CD14-positive monocyte (primary cell): ENCODE measurements around the gene BORA. TPM values are rescaled to one million over a fixed set of nuclear protein-coding genes. Genes with fewer than 3 reads are reported as not detected.

Experiments
- DNase-seq, 3 donors: peaks; one replicate each; pipeline ENCODE4 v3.0.0-alpha.2; 2011 to 2022
- H2AFZ ChIP-seq: 2 replicates; pipeline ENCODE4 v1.6.0; 2012; ENCODE audit warnings: mild to moderate bottlenecking, low read depth, low read length, inconsistent platforms; ENCODE audit not compliant: insufficient read depth, poor library complexity, severe bottlenecking
- H3K27ac ChIP-seq, 2 donors: 1 replicate in 1 of 2; 2 replicates in 1 of 2; pipeline ENCODE4 v1.5.1; 2012 to 2013; ENCODE audit warnings: low read length in 2 of 2, control low read depth in 1 of 2, inconsistent platforms in 1 of 2, low read depth in 1 of 2, mild to moderate bottlenecking in 1 of 2
- H3K27me3 ChIP-seq, 2 donors: one replicate each; pipeline versions ENCODE4 v1.6.0 to v1.6.1; 2011 to 2013; ENCODE audit warnings: low read length in 2 of 2; ENCODE audit not compliant: control insufficient read depth in 2 of 2, insufficient read depth in 2 of 2
- H3K36me3 ChIP-seq, 2 donors: replicated peaks in 1 of 2; 1 replicate in 1 of 2; 2 replicates in 1 of 2; pipeline versions ENCODE4 v1.5.1 to v1.6.1; 2012 to 2013; ENCODE audit warnings: low read length in 2 of 2, control low read depth in 1 of 2, inconsistent platforms in 1 of 2, mild to moderate bottlenecking in 1 of 2; ENCODE audit not compliant: insufficient read depth in 2 of 2, control insufficient read depth in 1 of 2
- H3K4me1 ChIP-seq, 2 donors: 1 replicate in 1 of 2; 2 replicates in 1 of 2; pipeline versions ENCODE4 v1.5.1 to v1.6.1; 2012 to 2013; ENCODE audit warnings: low read length in 2 of 2, control low read depth in 1 of 2, inconsistent platforms in 1 of 2, mild to moderate bottlenecking in 1 of 2, moderate library complexity in 1 of 2; ENCODE audit not compliant: insufficient read depth in 2 of 2, control insufficient read depth in 1 of 2
- H3K4me2 ChIP-seq: replicated peaks from 2 replicates; pipeline ENCODE3; 2012; ENCODE audit warnings: low read length, moderate library complexity, mild to moderate bottlenecking; ENCODE audit not compliant: poor library complexity, severe bottlenecking; ENCODE audit errors: extremely low read depth
- H3K4me3 ChIP-seq, 3 experiments: fragments of 200-600 bp in 1 of 3; sonication (generic) in 1 of 3; replicated peaks in 1 of 3; 1 replicate in 2 of 3; 2 replicates in 1 of 3; pipeline ENCODE4 v1.5.1; 2011 to 2013; ENCODE audit warnings: low read length in 3 of 3, mild to moderate bottlenecking in 3 of 3, control low read depth in 2 of 3, low read depth in 2 of 3, inconsistent platforms in 1 of 3, moderate library complexity in 1 of 3
- H3K79me2 ChIP-seq: 2 replicates; pipeline ENCODE4 v1.6.0; 2012; ENCODE audit warnings: mild to moderate bottlenecking, control low read depth, inconsistent platforms, low read length, moderate library complexity; ENCODE audit not compliant: insufficient read depth
- H3K9ac ChIP-seq: 2 replicates; pipeline ENCODE4 v1.6.0; 2017; ENCODE audit warnings: low read length, mild to moderate bottlenecking; ENCODE audit not compliant: insufficient read depth, poor library complexity, severe bottlenecking
- H3K9me3 ChIP-seq, 2 donors: replicated peaks in 1 of 2; 1 replicate in 1 of 2; 2 replicates in 1 of 2; pipeline versions ENCODE4 v1.5.1 to v1.6.1; 2012 to 2013; ENCODE audit warnings: low read length in 2 of 2, control low read depth in 1 of 2; ENCODE audit not compliant: control insufficient read depth in 1 of 2, insufficient read depth in 1 of 2
- H4K20me1 ChIP-seq: 2 replicates; pipeline ENCODE4 v1.6.0; 2012; ENCODE audit warnings: mild to moderate bottlenecking, low read length, control low read depth, moderate library complexity; ENCODE audit not compliant: insufficient read depth
- H3K27ac Mint-ChIP-seq, 7 donors: one replicate each; pipeline ENCODE4 v1.8.0; 2020; ENCODE audit warnings: mild to moderate bottlenecking in 7 of 7, mixed read lengths in 7 of 7, moderate library complexity in 6 of 7, inconsistent platforms in 2 of 7
- H3K27me3 Mint-ChIP-seq, 3 donors: one replicate each; pipeline ENCODE4 v1.8.0; 2021 to 2022; ENCODE audit warnings: low read depth in 3 of 3, mild to moderate bottlenecking in 3 of 3, mixed read lengths in 3 of 3, moderate library complexity in 3 of 3, inconsistent platforms in 1 of 3
- H3K36me3 Mint-ChIP-seq, 2 donors: one replicate each; pipeline ENCODE4 v1.8.0; 2020; ENCODE audit warnings: mixed read lengths in 2 of 2, inconsistent platforms in 1 of 2, mild to moderate bottlenecking in 1 of 2
- H3K4me1 Mint-ChIP-seq: one replicate; pipeline ENCODE4 v1.8.0; 2020; ENCODE audit warnings: mild to moderate bottlenecking, mixed read lengths
- H3K4me3 Mint-ChIP-seq, 2 donors: one replicate each; pipeline ENCODE4 v1.8.0; 2020; ENCODE audit warnings: mild to moderate bottlenecking in 2 of 2, mixed read lengths in 2 of 2, moderate library complexity in 1 of 2
- H3K9me3 Mint-ChIP-seq, 7 donors: one replicate each; pipeline ENCODE4 v1.8.0; 2020 to 2022; ENCODE audit warnings: mixed read lengths in 7 of 7, mild to moderate bottlenecking in 6 of 7, moderate library complexity in 6 of 7, inconsistent platforms in 2 of 7
- WGBS: methylation state at CpG from one replicate; pipeline ENCODE4 v1.1.5; 2013; ENCODE audit warnings: missing lambda C conversion rate; ENCODE audit not compliant: insufficient coverage; 5-methylcytosine and 5-hydroxymethylcytosine counted together
- intact Hi-C, 2 donors: fragments of 100-400 bp; cut with micrococcal nuclease; formaldehyde crosslinking; loops; one replicate each; pipeline versions ENCODE4 v1.15.0 to v1.15.1; 2023
- polyA plus RNA-seq, 3 donors: library from polyadenylated mRNA; depleted of rRNA in 1 of 3; unstranded in 2 of 3; stranded (reverse) in 1 of 3; fragments of 300-500 nt in 2 of 3; fragments of >200 nt in 1 of 3; fragmentation: Illumina TruSeq in 2 of 3; gene quantifications; 1 replicate in 2 of 3; 2 replicates in 1 of 3; pipeline ENCODE4 v1.2.3, GENCODE V29; 2012 to 2021
- TF ChIP-seq, protein P1 (sequence below): fragments of 200-600 bp; IDR thresholded peaks from one replicate; pipeline ENCODE4 v1.8.0; 2022; ENCODE audit warnings: antibody characterized with exemption, mild to moderate bottlenecking

Gene BORA
- polyA plus RNA-seq, 3 donors, result 2.1 to 4.7 (median 2.9) TPM

- Histone ChIP-seq H2AFZ (no peak overlapping the region), H3K36me3 (peaks cover 26 to 47% of the 10 kb centered on the region in 2 donors), H4K20me1 (peaks cover 4% of the 10 kb centered on the region), H3K4me2 (no peak overlapping the region), H3K27ac (no peak overlapping the region), H3K79me2 (peaks cover 52% of the 10 kb centered on the region), H3K27me3 (no peaks in the 10 kb centered on the region), H3K4me1 (no peaks in the 10 kb centered on the region), H3K9me3 (no peaks in the 10 kb centered on the region), H3K9ac (no peak overlapping the region), H3K4me3 (no peak overlapping the region)
- Mint-ChIP-seq H3K27ac (peak overlapping the region in 1 of 7 donors; percentile 8), H3K9me3 (peaks cover 0 to 3% (median under 1%) of the 10 kb centered on the region in 7 donors), H3K4me3 (no peak overlapping the region), H3K27me3 (no peaks in the 10 kb centered on the region), H3K4me1 (peaks cover 10% of the 10 kb centered on the region), H3K36me3 (peaks cover 33 to 43% of the 10 kb centered on the region in 2 donors)
- DNase-seq, result no peak
- intact Hi-C loops, result no loop called here
- no CpG with 5 or more reads among the region's 1 CpG for WGBS
- TF ChIP-seq, protein P1, sequence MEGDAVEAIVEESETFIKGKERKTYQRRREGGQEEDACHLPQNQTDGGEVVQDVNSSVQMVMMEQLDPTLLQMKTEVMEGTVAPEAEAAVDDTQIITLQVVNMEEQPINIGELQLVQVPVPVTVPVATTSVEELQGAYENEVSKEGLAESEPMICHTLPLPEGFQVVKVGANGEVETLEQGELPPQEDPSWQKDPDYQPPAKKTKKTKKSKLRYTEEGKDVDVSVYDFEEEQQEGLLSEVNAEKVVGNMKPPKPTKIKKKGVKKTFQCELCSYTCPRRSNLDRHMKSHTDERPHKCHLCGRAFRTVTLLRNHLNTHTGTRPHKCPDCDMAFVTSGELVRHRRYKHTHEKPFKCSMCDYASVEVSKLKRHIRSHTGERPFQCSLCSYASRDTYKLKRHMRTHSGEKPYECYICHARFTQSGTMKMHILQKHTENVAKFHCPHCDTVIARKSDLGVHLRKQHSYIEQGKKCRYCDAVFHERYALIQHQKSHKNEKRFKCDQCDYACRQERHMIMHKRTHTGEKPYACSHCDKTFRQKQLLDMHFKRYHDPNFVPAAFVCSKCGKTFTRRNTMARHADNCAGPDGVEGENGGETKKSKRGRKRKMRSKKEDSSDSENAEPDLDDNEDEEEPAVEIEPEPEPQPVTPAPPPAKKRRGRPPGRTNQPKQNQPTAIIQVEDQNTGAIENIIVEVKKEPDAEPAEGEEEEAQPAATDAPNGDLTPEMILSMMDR, result no peak
Observed at GRCh38 chr13:72788831-72789230, 61.1 kb downstream of the BORA start.

DNA sequence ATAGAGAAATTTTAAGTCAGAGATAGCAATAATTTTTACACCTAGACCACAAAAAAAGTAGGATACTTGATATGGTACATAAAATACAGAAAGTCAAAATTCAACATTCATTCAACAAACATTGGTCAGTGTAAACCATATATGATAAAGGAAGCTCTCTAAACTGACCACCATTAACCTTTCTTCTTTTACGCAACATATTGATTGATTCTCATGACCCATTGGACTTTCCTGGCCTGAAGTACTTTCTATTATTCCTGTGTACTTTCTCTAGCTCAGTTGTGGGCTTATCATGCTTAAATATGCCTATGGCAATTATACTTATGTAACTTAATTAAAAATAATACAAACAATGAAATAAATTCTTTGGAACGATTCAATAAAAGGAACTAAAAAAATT lies 64.9 kb downstream of the BORA start:
- H3K9ac ChIP-seq, result no peak overlapping the region
- H3K9me3 ChIP-seq, result no peaks in the 10 kb centered on the region
- H3K4me1 ChIP-seq, result no peaks in the 10 kb centered on the region
- H3K36me3 Mint-ChIP-seq, result peaks cover 57 to 62% of the 10 kb centered on the region in 2 donors
- no peaks in the 10 kb centered on the region for H3K27me3 ChIP-seq
- intact Hi-C loops, result no loop called here
- peaks cover 5% of the 10 kb centered on the region for H3K4me1 Mint-ChIP-seq
- H3K4me2 ChIP-seq, result no peak overlapping the region
- DNase-seq, result no peak
- no peak overlapping the region for H3K27ac Mint-ChIP-seq
- peaks cover 58 to 66% of the 10 kb centered on the region in 2 donors for H3K36me3 ChIP-seq
- H3K27ac ChIP-seq, result no peak overlapping the region
- H2AFZ ChIP-seq, result no peak overlapping the region
- no CpG with 5 or more reads among the region's 2 CpGs for WGBS
- H3K9me3 Mint-ChIP-seq, result peaks cover 0 to 5% (median 1%) of the 10 kb centered on the region in 7 donors
- peaks cover 4% of the 10 kb centered on the region for H4K20me1 ChIP-seq
- peaks cover 20% of the 10 kb centered on the region for H3K79me2 ChIP-seq
- TF ChIP-seq, protein P1, result no peak
- H3K4me3 Mint-ChIP-seq, result no peak overlapping the region
- H3K4me3 ChIP-seq, result no peak overlapping the region
- H3K27me3 Mint-ChIP-seq, result no peaks in the 10 kb centered on the region
